Smooth muscle cell (in vitro differentiated cells): Measurements from ENCODE around the gene NUFIP2. TPM values are rescaled to one million over a fixed set of nuclear protein-coding genes. Genes with fewer than 3 reads are reported as not detected.

Experiments used
- DNase-seq: peaks from one replicate; lab custom pipeline; 2025; ENCODE audit not compliant: unreplicated experiment; lab: John Stamatoyannopoulos, UW
- H2AFZ ChIP-seq: fragments of 200-600 bp; sonication (generic); 2 replicates; pipeline ENCODE4 v1.6.0; 2016; ENCODE audit warnings: antibody characterized with exemption, low read depth, mild to moderate bottlenecking
- H3F3A ChIP-seq: fragments of 200-600 bp; sonication (generic); 2 replicates; pipeline ENCODE4 v1.6.0; 2017; ENCODE audit warnings: antibody characterized with exemption, low read depth
- H3K27ac ChIP-seq: fragments of 200-600 bp; sonication (generic); 2 replicates; pipeline ENCODE4 v1.5.1; 2016; ENCODE audit warnings: low read depth, mild to moderate bottlenecking
- H3K27me3 ChIP-seq: fragments of 200-600 bp; sonication (generic); 2 replicates; pipeline ENCODE4 v1.6.1; 2016; ENCODE audit warnings: low read depth, mild to moderate bottlenecking
- H3K36me3 ChIP-seq: fragments of 200-600 bp; sonication (generic); 2 replicates; pipeline ENCODE4 v1.5.1; 2016; ENCODE audit warnings: low read depth
- H3K4me1 ChIP-seq: fragments of 200-600 bp; sonication (generic); 2 replicates; pipeline ENCODE4 v1.5.1; 2016; ENCODE audit warnings: low read depth
- H3K4me2 ChIP-seq: fragments of 200-600 bp; sonication (generic); 2 replicates; pipeline ENCODE4 v1.6.0; 2016; ENCODE audit warnings: mild to moderate bottlenecking
- H3K4me3 ChIP-seq: fragments of 200-600 bp; sonication (generic); 2 replicates; pipeline ENCODE4 v1.5.1; 2016; ENCODE audit warnings: mild to moderate bottlenecking
- H3K79me2 ChIP-seq: fragments of 200-600 bp; sonication (generic); 2 replicates; pipeline ENCODE4 v1.6.0; 2016; ENCODE audit warnings: low read depth, mild to moderate bottlenecking
- H3K9ac ChIP-seq: fragments of 200-600 bp; sonication (generic); 2 replicates; pipeline ENCODE4 v1.6.0; 2016; ENCODE audit warnings: low read depth
- H3K9me3 ChIP-seq: fragments of 200-600 bp; sonication (generic); replicated peaks from 2 replicates; pipeline ENCODE4 v1.5.1; 2016; ENCODE audit warnings: low read depth
- H4K20me1 ChIP-seq: fragments of 200-600 bp; sonication (generic); 2 replicates; pipeline ENCODE4 v1.6.0; 2016; ENCODE audit warnings: low read depth
- WGBS: methylation state at CpG from one replicate; pipeline ENCODE4 v1.1.7; 2016; ENCODE audit warnings: low lambda C conversion rate; 5-methylcytosine and 5-hydroxymethylcytosine counted together
- polyA plus RNA-seq: library from polyadenylated mRNA; unstranded; fragments of >200 nt; fragmentation: Nextera tagmentation; extraction: Ambion mirVana; gene quantifications from 2 replicates; pipeline ENCODE4 v1.2.1, GENCODE V29; 2016
- total RNA-seq: library from RNA; depleted of rRNA; stranded (reverse); fragments of >200 nt; gene quantifications from 2 replicates; pipeline ENCODE4 v1.2.3, GENCODE V29; 2014
- TF ChIP-seq, protein P1 (sequence below): fragments of 200-600 bp; sonication (generic); IDR thresholded peaks from 2 replicates; pipeline ENCODE4 v1.5.1; 2017; ENCODE audit warnings: borderline replicate concordance, mild to moderate bottlenecking, antibody characterized with exemption; ENCODE audit not compliant: insufficient read depth, poor library complexity, severe bottlenecking

NUFIP2 gene
- total and polyA plus RNA-seq, 2 experiments from 2014 or later, result 8.9 to 50.3 TPM

DNA sequence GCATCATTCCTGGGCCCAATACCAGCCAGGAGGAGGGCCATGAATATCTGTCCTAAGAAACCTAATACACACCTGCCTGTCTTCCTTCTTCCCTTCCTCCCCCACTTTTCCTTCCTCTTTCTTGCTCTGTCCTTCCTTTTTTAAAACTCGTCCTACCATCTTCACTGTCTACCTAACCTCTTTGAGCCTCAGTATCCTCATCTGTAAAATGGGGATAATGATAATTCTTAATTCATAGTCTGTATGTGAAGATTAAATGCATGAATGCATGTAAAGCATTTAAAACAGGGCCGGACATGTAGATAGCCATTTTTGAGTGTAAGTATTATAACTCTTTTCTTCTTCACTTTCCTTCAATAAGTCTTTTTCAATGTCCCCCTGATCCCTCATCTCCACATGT is 46.7 kb downstream of the NUFIP2 start:
- TF ChIP-seq, protein P1, sequence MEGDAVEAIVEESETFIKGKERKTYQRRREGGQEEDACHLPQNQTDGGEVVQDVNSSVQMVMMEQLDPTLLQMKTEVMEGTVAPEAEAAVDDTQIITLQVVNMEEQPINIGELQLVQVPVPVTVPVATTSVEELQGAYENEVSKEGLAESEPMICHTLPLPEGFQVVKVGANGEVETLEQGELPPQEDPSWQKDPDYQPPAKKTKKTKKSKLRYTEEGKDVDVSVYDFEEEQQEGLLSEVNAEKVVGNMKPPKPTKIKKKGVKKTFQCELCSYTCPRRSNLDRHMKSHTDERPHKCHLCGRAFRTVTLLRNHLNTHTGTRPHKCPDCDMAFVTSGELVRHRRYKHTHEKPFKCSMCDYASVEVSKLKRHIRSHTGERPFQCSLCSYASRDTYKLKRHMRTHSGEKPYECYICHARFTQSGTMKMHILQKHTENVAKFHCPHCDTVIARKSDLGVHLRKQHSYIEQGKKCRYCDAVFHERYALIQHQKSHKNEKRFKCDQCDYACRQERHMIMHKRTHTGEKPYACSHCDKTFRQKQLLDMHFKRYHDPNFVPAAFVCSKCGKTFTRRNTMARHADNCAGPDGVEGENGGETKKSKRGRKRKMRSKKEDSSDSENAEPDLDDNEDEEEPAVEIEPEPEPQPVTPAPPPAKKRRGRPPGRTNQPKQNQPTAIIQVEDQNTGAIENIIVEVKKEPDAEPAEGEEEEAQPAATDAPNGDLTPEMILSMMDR, result no peak
- DNase-seq, result no peak
- H4K20me1 ChIP-seq, result peaks cover 7% of the 10 kb centered on the region
- no peak overlapping the region for H3K4me3 ChIP-seq
- no peaks in the 10 kb centered on the region for H3K79me2 ChIP-seq
- peaks cover 12% of the 10 kb centered on the region for H3K4me1 ChIP-seq
- H2AFZ ChIP-seq, result no peak overlapping the region
- no peak overlapping the region for H3K4me2 ChIP-seq
- H3K9ac ChIP-seq, result no peak overlapping the region
- 100% methylated on average over 2 of the region's 2 CpGs for WGBS
- no peaks in the 10 kb centered on the region for H3K36me3 ChIP-seq
- H3F3A ChIP-seq, result peaks cover 11% of the 10 kb centered on the region
- no peaks in the 10 kb centered on the region for H3K27me3 ChIP-seq
- no peaks in the 10 kb centered on the region for H3K9me3 ChIP-seq
- H3K27ac ChIP-seq, result no peak overlapping the region

- Histone ChIP-seq H3K4me2 (no peak within 1 kb of the TSS), H4K20me1 (peaks cover 1% of the 10 kb centered on the region), H3K4me3 (no peak within 1 kb of the TSS), H3F3A (peaks cover 12% of the 10 kb centered on the region), H3K27ac (no peak within 1 kb of the TSS), H3K27me3 (no peaks in the 10 kb centered on the region), H3K9me3 (no peaks in the 10 kb centered on the region), H3K4me1 (peaks cover 13% of the 10 kb centered on the region), H3K36me3 (no peaks in the 10 kb centered on the region), H3K9ac (no peak within 1 kb of the TSS), H2AFZ (no peak within 1 kb of the TSS), H3K79me2 (no peaks in the 10 kb centered on the region)
- TF ChIP-seq, protein P1, result no peak
- 33% methylated on average over 1 of the region's 1 CpG for WGBS
- DNase-seq, result no peak
These were observed 47.3 kb downstream of the NUFIP2 start, which contains the start of gene CRYBA1 for GRCh38 chr17:29246628-29247027. Gene CRYBA1 (plus strand): TSS chr17:29246859. CDS start chr17:29246864, 5 bp downstream.

GRCh38 chr17:29245401-29245800 is 48.5 kb downstream of the NUFIP2 start:
- TF ChIP-seq, protein P1, result no peak
- H3K27me3 ChIP-seq, result no peaks in the 10 kb centered on the region
- WGBS, result 88% methylated on average over 6 of the region's 6 CpGs
- H3K4me2 ChIP-seq, result no peak overlapping the region
- H3F3A ChIP-seq, result peaks cover 19% of the 10 kb centered on the region
- H3K9me3 ChIP-seq, result no peaks in the 10 kb centered on the region
- no peaks in the 10 kb centered on the region for H3K79me2 ChIP-seq
- H3K4me1 ChIP-seq, result peaks cover 25% of the 10 kb centered on the region
- H3K27ac ChIP-seq, result no peak overlapping the region
- no peaks in the 10 kb centered on the region for H3K36me3 ChIP-seq
- no peak overlapping the region for H3K9ac ChIP-seq
- no peak for DNase-seq
- H2AFZ ChIP-seq, result no peak overlapping the region
- H3K4me3 ChIP-seq, result no peak overlapping the region
- H4K20me1 ChIP-seq, result no peaks in the 10 kb centered on the region

DNA sequence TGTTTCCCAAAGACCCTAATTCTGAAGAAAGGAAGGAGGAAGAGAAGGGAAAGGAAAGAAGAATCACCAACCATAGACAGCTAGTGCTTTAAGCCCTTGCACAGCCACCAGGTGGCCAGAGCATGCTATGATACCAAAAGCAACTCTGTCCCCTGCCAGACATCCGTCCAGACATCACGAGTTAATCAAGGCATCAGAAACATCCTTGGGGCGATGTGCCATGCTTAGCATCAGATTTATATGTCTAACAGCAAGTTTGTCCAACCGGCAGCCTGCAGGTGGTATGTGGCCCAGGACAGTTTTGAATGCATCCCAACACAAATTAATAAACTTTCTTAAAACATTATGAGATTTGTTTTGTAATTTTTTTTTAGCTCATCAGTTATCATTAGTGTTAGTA is 50.2 kb downstream of the NUFIP2 start:
- Histone ChIP-seq H3K9me3 (no peaks in the 10 kb centered on the region), H3K36me3 (no peaks in the 10 kb centered on the region), H3K79me2 (no peaks in the 10 kb centered on the region), H3K4me2 (no peak overlapping the region), H3K9ac (no peak overlapping the region), H3K27me3 (no peaks in the 10 kb centered on the region), H3K4me1 (peaks cover 30% of the 10 kb centered on the region), H3K27ac (no peak overlapping the region), H4K20me1 (no peaks in the 10 kb centered on the region), H2AFZ (no peak overlapping the region), H3F3A (peaks cover 22% of the 10 kb centered on the region), H3K4me3 (no peak overlapping the region)
- 68% methylated on average over 4 of the region's 4 CpGs for WGBS
- no peak for DNase-seq
- TF ChIP-seq, protein P1, result peak; percentile 19
